Neutrophil (primary cell): ENCODE measurements around the gene ZFAND3.
A peak's percentile ranks its signal among the peaks of the same experiment; 100 is the strongest.

Experiments used
- H3K27ac ChIP-seq: fragments of 200-600 bp; sonication (generic); 2 replicates; pipeline ENCODE4 v1.5.1; 2016; ENCODE audit warnings: mild to moderate bottlenecking, moderate library complexity
- H3K27me3 ChIP-seq: fragments of 200-600 bp; sonication (generic); 2 replicates; pipeline ENCODE4 v1.6.0; 2016; ENCODE audit warnings: mild to moderate bottlenecking
- H3K36me3 ChIP-seq: fragments of 200-600 bp; sonication (generic); 2 replicates; pipeline ENCODE4 v1.5.1; 2017
- H3K4me1 ChIP-seq, 2 experiments: fragments of 200-600 bp in 1 of 2; sonication (generic) in 1 of 2; 1 replicate in 1 of 2; 2 replicates in 1 of 2; pipeline versions ENCODE4 v1.5.1 to v1.6.1; 2013 to 2016; ENCODE audit warnings: low read depth in 1 of 2, low read length in 1 of 2, mild to moderate bottlenecking in 1 of 2, moderate library complexity in 1 of 2; ENCODE audit not compliant: control insufficient read depth in 1 of 2, insufficient read depth in 1 of 2
- H3K4me3 ChIP-seq, 2 experiments: fragments of 200-600 bp in 1 of 2; sonication (generic) in 1 of 2; 1 replicate in 1 of 2; 2 replicates in 1 of 2; pipeline ENCODE4 v1.5.1; 2013 to 2016; ENCODE audit warnings: low read depth in 1 of 2, low read length in 1 of 2, mild to moderate bottlenecking in 1 of 2, moderate library complexity in 1 of 2
- H3K9me3 ChIP-seq: fragments of 200-600 bp; sonication (generic); 2 replicates; pipeline ENCODE4 v1.5.1; 2016
- TF ChIP-seq, protein P1 (sequence below): fragments of 200-600 bp; sonication (generic); IDR thresholded peaks from 2 replicates; pipeline ENCODE4 v1.5.1; 2016; ENCODE audit warnings: antibody characterized with exemption

Gene ZFAND3

DNA sequence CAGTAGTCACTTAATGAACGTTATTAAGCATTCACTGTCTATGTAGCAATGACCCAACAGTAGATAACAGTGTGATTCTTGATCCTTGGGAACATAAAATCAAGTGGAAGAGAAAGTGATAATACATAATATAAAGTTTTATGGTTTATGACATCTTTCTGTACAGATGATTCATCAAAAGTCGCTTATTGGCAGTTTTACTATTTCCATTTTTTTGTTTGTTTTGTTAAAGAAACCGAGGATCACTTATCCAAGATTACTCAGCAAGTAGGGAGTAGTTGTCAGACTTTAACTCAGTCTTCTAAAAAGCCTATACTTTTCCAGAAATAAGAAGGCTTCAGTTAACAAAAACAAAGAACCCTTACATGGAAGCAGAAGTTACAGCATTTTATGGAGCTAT lies 260.8 kb downstream of the ZFAND3 start:
- Histone ChIP-seq H3K36me3 (peaks cover 33% of the 10 kb centered on the region), H3K4me1 (peaks cover 5 to 12% of the 10 kb centered on the region in 2 experiments), H3K27me3 (no peaks in the 10 kb centered on the region), H3K27ac (peak overlapping the region; percentile 41), H3K4me3 (no peak overlapping the region), H3K9me3 (no peaks in the 10 kb centered on the region)
- TF ChIP-seq, protein P1, sequence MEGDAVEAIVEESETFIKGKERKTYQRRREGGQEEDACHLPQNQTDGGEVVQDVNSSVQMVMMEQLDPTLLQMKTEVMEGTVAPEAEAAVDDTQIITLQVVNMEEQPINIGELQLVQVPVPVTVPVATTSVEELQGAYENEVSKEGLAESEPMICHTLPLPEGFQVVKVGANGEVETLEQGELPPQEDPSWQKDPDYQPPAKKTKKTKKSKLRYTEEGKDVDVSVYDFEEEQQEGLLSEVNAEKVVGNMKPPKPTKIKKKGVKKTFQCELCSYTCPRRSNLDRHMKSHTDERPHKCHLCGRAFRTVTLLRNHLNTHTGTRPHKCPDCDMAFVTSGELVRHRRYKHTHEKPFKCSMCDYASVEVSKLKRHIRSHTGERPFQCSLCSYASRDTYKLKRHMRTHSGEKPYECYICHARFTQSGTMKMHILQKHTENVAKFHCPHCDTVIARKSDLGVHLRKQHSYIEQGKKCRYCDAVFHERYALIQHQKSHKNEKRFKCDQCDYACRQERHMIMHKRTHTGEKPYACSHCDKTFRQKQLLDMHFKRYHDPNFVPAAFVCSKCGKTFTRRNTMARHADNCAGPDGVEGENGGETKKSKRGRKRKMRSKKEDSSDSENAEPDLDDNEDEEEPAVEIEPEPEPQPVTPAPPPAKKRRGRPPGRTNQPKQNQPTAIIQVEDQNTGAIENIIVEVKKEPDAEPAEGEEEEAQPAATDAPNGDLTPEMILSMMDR = no peak

DNA sequence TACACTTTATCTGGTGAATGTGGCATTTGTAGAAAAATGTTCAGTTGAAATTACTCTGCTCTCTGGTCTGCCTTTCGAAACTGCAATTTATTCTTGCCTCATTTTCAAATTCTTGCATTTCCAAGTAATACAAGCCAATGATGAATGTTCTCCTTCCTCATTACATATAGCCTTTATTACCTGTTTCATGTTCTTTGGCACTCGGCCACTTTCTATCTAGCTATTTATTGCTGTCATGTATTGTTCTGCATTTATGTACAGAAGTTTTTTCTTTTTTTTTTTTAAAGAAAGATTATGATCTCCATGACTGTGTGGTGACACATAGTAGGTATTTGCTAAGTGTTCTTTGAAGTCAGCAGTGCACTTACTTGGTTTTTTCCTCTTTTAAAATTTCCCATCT lies 261.4 kb downstream of the ZFAND3 start:
- Histone ChIP-seq H3K4me1 (peaks cover 5 to 12% of the 10 kb centered on the region in 2 experiments), H3K27me3 (no peaks in the 10 kb centered on the region), H3K9me3 (no peaks in the 10 kb centered on the region), H3K27ac (peak overlapping the region; percentile 41), H3K36me3 (peaks cover 33% of the 10 kb centered on the region), H3K4me3 (no peak overlapping the region)
- TF ChIP-seq, protein P1 = no peak

DNA sequence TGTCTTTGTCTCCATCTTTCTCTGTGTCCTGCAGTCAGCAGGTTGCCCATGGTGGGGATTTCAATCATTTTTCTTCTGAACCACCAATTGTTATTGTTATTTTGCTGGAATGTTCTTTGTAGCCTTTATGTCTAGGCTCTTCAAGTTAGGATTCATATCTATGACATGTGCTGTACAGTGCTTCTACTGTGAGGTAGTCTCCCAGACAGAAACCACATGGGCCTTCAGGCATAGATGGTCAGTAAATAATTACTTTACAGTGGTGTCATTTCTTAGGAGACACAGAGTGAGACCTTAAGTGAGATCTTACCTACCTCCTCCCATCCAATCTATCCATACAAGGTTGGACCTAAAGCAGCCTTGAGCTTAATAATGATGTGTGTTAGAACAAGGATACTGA lies 265.5 kb downstream of the ZFAND3 start:
- Histone ChIP-seq H3K4me1 (peaks cover 5 to 12% of the 10 kb centered on the region in 2 experiments), H3K27ac (no peak overlapping the region), H3K9me3 (no peaks in the 10 kb centered on the region), H3K4me3 (no peak overlapping the region), H3K36me3 (peaks cover 38% of the 10 kb centered on the region), H3K27me3 (no peaks in the 10 kb centered on the region)
- TF ChIP-seq, protein P1 = no peak

DNA sequence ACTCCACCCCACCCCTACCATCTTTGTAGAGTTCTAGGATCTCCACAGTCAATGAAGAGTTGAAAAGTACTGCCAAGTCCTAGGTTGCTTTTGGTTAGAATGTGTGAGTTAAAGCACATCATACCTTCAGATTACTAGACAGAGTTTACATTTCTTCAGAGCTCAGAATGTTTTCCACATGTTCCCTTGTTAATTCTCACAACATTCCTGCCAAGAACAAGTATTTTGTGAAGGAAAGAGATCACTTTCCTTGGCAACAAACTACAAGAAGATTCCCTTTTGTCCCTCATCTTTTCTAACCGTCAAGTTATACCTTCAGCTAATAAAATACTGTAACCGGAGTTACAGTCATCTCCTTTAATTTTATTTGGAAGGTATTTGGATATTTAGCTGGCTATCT lies 266.8 kb downstream of the ZFAND3 start:
- no peak overlapping the region for H3K27ac ChIP-seq
- TF ChIP-seq, protein P1 = no peak
- H3K36me3 ChIP-seq = peaks cover 38% of the 10 kb centered on the region
- H3K9me3 ChIP-seq = no peaks in the 10 kb centered on the region
- H3K4me3 ChIP-seq = no peak overlapping the region
- peaks cover 0 to 3% of the 10 kb centered on the region in 2 experiments for H3K4me1 ChIP-seq
- H3K27me3 ChIP-seq = no peaks in the 10 kb centered on the region

DNA sequence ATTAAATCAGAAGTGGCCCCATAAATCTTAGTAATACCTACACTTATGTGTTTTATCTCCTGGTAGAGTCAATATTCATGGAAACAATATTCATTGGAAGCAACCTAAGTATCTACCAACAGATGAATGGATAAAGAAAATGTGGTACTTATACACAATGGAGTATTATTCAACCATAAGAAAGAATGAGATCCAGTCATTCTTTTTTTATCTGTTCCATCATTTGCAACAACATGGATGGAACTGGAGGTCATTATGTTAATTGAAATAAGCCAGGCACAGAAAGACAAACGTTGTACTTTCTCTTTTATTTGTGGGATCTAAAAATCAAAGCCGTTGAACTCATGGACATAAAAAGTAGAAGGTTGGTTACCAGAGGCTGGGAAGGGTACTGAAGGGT lies 268.5 kb downstream of the ZFAND3 start:
- Histone ChIP-seq H3K27ac (no peak overlapping the region), H3K27me3 (no peaks in the 10 kb centered on the region), H3K36me3 (peaks cover 29% of the 10 kb centered on the region), H3K9me3 (no peaks in the 10 kb centered on the region), H3K4me1 (no peaks in the 10 kb centered on the region), H3K4me3 (no peak overlapping the region)
- TF ChIP-seq, protein P1 = no peak

DNA sequence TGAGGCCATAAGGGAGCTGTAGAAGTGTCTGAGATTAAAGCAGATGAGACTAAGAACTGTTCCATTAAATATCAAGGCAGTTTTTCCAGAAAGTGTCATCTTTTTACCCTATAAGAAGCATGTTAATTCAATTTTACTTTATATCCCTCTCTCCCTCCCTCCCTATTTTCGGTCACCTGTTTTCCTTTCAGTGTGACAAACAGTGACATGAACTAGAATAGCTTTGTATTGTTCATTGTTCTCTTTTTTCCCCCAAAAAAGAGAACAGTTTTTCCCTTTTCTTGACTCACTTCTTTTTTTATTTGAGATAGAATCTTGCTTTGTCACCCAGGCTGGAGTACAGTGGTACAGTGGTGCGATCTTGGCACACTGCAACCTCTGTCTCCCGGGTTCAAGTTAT lies 269.3 kb downstream of the ZFAND3 start:
- Histone ChIP-seq H3K4me3 (no peak overlapping the region), H3K9me3 (no peaks in the 10 kb centered on the region), H3K4me1 (no peaks in the 10 kb centered on the region), H3K27ac (no peak overlapping the region), H3K36me3 (peaks cover 21% of the 10 kb centered on the region), H3K27me3 (no peaks in the 10 kb centered on the region)
- TF ChIP-seq, protein P1 = no peak
